Lower leg skin (tissue), 3 donors: ENCODE results near the gene CDR2.

ENCODE experiments used
- CTCF ChIP-seq, 3 donors: fragments of 450-650 bp; IDR thresholded peaks; one replicate each; pipeline ENCODE4 v1.5.1; 2016; ENCODE audit warnings: antibody characterized with exemption in 3 of 3, mild to moderate bottlenecking in 3 of 3, moderate library complexity in 2 of 3
- POLR2A ChIP-seq, 2 donors: fragments of 450-650 bp; IDR thresholded peaks; one replicate each; pipeline ENCODE4 v1.6.1; 2016 to 2017; ENCODE audit warnings: antibody characterized with exemption in 2 of 2, mild to moderate bottlenecking in 1 of 2, moderate library complexity in 1 of 2

GRCh38 chr16:22373662-22374310 is 633 bp downstream of the CDR2 start:
- no peak for TF ChIP-seq POLR2A (IDR thresholded peaks at IDR 0.05)
- no peak for TF ChIP-seq CTCF (IDR thresholded peaks at IDR 0.05)
